ENCODE data around the gene PANK1. TPM values are rescaled to one million over a fixed set of nuclear protein-coding genes. Genes with fewer than 3 reads are reported as not detected.

The PANK1 gene
- total RNA-seq, 2 experiments from 2014 or later, result 2.3 to 3.9 TPM

- Mint-ChIP-seq H3K27me3 (peaks cover 14% of the 10 kb centered on the region), H3K4me1 (ENCODE audit: low read depth) (peaks cover 6% of the 10 kb centered on the region), H3K9me3 (no peaks in the 10 kb centered on the region), H3K36me3 (ENCODE audit: low read depth) (no peaks in the 10 kb centered on the region), H3K27ac (peak overlapping the region; percentile 27), H3K4me3 (no peak overlapping the region)
- CTCF ChIA-PET, result interaction anchor here (0.6 kb wide), 1 partner anchor 12 kb away, joined by 3 read pairs; no protein-coding TSS in a partner anchor
- ATAC-seq, result peak; percentile 91
- TF ChIP-seq, protein P1, sequence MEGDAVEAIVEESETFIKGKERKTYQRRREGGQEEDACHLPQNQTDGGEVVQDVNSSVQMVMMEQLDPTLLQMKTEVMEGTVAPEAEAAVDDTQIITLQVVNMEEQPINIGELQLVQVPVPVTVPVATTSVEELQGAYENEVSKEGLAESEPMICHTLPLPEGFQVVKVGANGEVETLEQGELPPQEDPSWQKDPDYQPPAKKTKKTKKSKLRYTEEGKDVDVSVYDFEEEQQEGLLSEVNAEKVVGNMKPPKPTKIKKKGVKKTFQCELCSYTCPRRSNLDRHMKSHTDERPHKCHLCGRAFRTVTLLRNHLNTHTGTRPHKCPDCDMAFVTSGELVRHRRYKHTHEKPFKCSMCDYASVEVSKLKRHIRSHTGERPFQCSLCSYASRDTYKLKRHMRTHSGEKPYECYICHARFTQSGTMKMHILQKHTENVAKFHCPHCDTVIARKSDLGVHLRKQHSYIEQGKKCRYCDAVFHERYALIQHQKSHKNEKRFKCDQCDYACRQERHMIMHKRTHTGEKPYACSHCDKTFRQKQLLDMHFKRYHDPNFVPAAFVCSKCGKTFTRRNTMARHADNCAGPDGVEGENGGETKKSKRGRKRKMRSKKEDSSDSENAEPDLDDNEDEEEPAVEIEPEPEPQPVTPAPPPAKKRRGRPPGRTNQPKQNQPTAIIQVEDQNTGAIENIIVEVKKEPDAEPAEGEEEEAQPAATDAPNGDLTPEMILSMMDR (IDR thresholded peaks at IDR 0.05), result no peak
- intact Hi-C loops (cut with micrococcal nuclease), result no loop called here
- DNase-seq, result peak; percentile 86
- POLR2A ChIA-PET, result interaction anchor here (0.6 to 1.5 kb wide), 5 partner anchors 14 to 581 kb away, joined by 3 to 6 read pairs (median 3); partner anchors contain the start of gene KIF20B
Observed at GRCh38 chr10:89643812-89644690, 991 bp downstream of the PANK1 start.

- POLR2A ChIA-PET, result interaction anchor here (0.8 to 1.5 kb wide), 3 partner anchors 13 to 228 kb away, joined by 3 read pairs; no protein-coding TSS in a partner anchor
- H3K27ac Mint-ChIP-seq, result no peak overlapping the region
- H3K36me3 Mint-ChIP-seq (ENCODE audit: low read depth), result no peaks in the 10 kb centered on the region
- CTCF ChIA-PET, result no interaction called here
- ATAC-seq (no peak), DNase-seq (no peak)
- TF ChIP-seq, protein P1 (IDR thresholded peaks at IDR 0.05), result no peak
- intact Hi-C loops (cut with micrococcal nuclease), result no loop called here
- no peaks in the 10 kb centered on the region for H3K9me3 Mint-ChIP-seq
- no peak overlapping the region for H3K4me3 Mint-ChIP-seq
- peaks cover 14% of the 10 kb centered on the region for H3K27me3 Mint-ChIP-seq
- peaks cover 6% of the 10 kb centered on the region for H3K4me1 Mint-ChIP-seq (ENCODE audit: low read depth)
Observed at GRCh38 chr10:89643431-89643811, 1.6 kb downstream of the PANK1 start.

GRCh38 chr10:89642193-89642592, 2.8 kb downstream of the PANK1 start:
- Mint-ChIP-seq H3K4me3 (no peak overlapping the region), H3K9me3 (no peaks in the 10 kb centered on the region), H3K36me3 (ENCODE audit: low read depth) (no peaks in the 10 kb centered on the region), H3K27ac (no peak overlapping the region), H3K27me3 (peaks cover 6% of the 10 kb centered on the region), H3K4me1 (ENCODE audit: low read depth) (peaks cover 6% of the 10 kb centered on the region)
- TF ChIP-seq, protein P1 (IDR thresholded peaks at IDR 0.05), result no peak
- DNase-seq, result no peak
- intact Hi-C loops (cut with micrococcal nuclease), result no loop called here
- ChIA-PET CTCF (no interaction called here), POLR2A (no interaction called here)
- ATAC-seq, result no peak

DNA sequence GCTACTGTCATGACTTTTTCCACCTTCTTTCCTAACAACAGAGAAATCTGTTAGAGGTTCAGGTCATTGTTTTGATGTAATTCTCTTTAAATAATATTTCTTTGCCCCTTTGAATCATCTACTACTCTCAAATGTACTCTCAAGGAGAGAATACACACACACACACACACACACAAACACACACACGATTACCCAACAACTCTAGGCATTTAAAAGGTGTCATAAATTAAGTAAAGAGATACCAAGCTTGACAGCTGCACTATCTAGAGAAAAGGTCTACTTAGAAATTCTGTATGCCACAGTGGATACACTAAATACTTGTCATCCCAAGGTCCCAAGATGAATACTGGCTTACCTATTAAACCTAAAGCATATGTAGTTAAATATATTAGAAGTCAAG, 4.8 kb downstream of the PANK1 start:
- no peak for ATAC-seq
- peaks cover 2% of the 10 kb centered on the region for H3K4me1 Mint-ChIP-seq (ENCODE audit: low read depth)
- CTCF ChIA-PET, result no interaction called here
- H3K36me3 Mint-ChIP-seq (ENCODE audit: low read depth), result no peaks in the 10 kb centered on the region
- intact Hi-C loops (cut with micrococcal nuclease), result no loop called here
- H3K27ac Mint-ChIP-seq, result no peak overlapping the region
- H3K9me3 Mint-ChIP-seq, result no peaks in the 10 kb centered on the region
- POLR2A ChIA-PET, result no interaction called here
- H3K4me3 Mint-ChIP-seq, result no peak overlapping the region
- no peak for DNase-seq
- TF ChIP-seq, protein P1 (IDR thresholded peaks at IDR 0.05), result no peak
- H3K27me3 Mint-ChIP-seq, result peaks cover 2% of the 10 kb centered on the region

GRCh38 chr10:89639326-89639725, 5.7 kb downstream of the PANK1 start:
- intact Hi-C loops (cut with micrococcal nuclease), result no loop called here
- H3K27me3 Mint-ChIP-seq, result peaks cover 2% of the 10 kb centered on the region
- CTCF ChIA-PET, result no interaction called here
- POLR2A ChIA-PET, result no interaction called here
- no peak for DNase-seq
- no peaks in the 10 kb centered on the region for H3K4me1 Mint-ChIP-seq (ENCODE audit: low read depth)
- H3K4me3 Mint-ChIP-seq, result no peak overlapping the region
- no peak for ATAC-seq
- no peak overlapping the region for H3K27ac Mint-ChIP-seq
- no peaks in the 10 kb centered on the region for H3K9me3 Mint-ChIP-seq
- TF ChIP-seq, protein P1 (IDR thresholded peaks at IDR 0.05), result no peak
- H3K36me3 Mint-ChIP-seq (ENCODE audit: low read depth), result no peaks in the 10 kb centered on the region
